ENCODE results near the gene ARID1B. TPM values are rescaled to one million over a fixed set of nuclear protein-coding genes. Genes with fewer than 3 reads are reported as not detected.

ARID1B gene
- total RNA-seq, 1 donor from 2014 or later: 49.2 TPM

DNA sequence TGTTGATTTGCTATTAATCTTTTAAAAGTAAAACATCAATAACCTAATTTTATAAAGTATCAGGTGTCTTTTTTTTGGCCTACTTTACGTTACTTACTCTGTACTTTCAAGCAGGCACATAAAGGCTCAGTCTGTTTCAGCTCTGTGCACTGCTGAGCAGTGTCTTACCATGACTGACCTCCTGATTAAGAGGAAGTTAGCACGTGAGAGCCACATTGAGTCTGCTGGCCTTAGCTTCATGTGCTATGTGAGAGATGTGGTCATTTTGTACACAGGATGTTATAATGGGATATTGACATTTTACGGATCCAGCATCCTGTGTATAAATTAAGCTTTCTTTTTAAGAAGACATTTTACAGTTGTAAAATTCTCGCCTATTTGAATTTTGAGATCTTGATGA, 31.9 kb downstream of the ARID1B start:
- peak; percentile 83 for ATAC-seq (ENCODE audit: poor library complexity)
- intact Hi-C loops (cut with DNase I): no loop called here
- no peak for DNase-seq

DNA sequence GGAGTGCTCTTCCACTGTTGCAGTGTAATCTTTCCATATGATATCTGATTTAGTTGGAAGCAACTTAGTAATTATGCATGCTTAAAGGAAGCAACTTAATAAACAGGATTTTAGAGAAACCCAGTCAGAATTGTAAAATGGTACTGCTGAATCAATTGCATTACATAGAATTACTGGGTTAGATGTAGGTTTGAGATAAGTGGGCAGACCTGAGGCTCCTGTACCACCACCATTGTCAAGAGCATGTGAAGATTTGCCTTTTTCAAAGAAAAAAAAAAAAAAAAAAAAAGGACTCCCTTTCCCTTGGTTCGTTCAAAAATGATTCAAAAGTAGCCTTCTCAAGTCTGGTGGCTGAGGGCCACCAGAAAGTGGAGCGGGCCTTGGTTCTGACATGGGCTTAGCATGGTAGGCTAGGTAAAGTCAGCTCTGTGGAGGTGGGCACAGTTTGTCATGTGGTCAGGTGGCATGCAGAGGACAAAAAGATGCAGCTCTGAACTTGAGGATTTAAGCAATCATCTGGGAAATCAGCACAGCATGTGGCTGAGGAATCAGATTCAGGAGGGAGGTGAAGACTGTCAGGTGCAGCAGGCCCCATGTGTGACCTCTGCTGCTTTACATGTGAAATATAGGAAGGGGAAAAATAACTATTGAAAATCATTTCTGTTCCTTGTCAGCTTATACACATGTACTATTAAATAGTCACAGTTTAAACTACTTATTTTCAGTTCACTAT, 32.4 kb downstream of the ARID1B start:
- ATAC-seq (ENCODE audit: poor library complexity) (no peak), DNase-seq (no peak)
- intact Hi-C loops (cut with DNase I): no loop called here

DNA sequence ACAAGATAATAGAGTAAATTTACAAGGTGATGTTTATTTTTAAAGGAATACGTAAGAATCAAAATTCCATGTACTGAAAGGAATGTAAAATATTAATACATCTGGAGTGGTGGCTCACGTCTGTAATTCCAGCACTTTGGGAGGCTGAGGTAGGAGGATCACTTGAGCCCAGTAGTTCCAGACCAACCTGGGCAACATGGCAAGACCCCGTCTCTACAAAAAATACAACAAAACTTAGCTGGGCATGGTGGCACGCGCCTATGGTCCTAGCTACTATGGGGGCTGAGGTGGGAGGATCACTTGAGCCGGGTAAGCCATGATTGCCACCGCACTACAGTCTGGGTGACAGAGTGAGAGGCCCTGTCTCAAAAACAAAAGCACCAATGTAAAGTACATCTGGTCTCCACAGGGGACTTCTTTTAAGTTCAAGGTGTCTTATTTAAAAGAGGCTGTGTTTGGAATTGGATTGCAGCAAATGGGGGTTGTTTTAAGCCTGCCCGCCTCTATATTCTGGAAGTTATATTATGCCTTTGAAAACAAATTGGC, 36.9 kb downstream of the ARID1B start:
- intact Hi-C loops (cut with DNase I): no loop called here
- no peak for ATAC-seq (ENCODE audit: poor library complexity)
- DNase-seq: no peak

DNA sequence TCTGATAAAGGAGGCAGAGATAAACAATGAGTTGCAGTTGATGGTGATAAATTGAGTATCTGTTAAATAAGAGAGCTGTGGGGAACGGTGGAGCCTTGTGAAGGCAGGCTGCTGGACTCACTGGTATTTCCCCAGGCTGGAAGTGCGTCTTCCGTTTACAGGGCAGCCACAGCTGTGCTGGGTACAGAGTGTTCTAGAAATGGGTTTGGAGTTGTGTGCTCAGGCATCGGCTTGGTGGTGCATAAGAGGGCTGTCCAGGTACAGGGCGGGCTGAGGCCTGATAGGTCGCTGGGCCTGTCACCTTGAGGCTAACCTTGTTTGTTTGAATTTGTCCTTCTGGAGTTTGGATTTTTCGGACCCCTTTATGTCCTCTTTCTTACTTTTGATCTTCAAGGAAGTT, 39.3 kb downstream of the ARID1B start:
- intact Hi-C loops (cut with DNase I): no loop called here
- ATAC-seq (ENCODE audit: poor library complexity) (peak; percentile 82), DNase-seq (peak; percentile 55)

DNA sequence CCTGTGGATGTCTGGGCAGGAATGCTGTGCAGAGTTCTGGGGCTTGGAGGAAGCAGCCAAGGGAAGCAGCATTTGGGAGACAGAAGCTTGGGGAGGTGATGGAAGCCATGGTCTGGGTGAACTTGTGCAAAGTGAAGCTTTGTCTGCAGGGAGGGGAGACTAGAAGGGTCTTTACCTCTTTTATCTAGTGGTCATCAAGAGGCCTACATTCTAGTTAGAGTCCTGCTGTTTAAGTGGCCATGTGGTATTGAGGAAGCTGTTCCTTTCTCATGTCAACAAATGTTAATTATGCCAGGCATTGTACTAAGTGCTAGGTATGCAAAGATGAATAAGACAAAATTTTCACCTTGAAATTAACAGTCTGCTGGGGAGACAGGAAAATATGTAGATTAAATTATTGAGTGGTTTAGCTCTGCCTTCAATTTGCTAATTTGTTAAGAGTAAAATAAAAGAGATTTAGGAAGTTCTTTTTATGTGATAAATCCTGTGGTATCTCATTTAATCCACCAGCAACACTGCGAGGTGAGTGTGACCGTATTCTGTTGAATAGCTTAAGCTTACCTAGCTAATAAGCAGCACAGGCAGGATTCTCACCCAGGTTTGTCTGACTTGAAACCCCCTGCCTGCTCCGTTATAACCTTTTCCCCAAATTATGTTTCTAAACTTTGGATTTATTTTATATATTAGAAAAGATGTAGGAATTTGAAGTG, 43.1 kb downstream of the ARID1B start:
- intact Hi-C loops (cut with DNase I): no loop called here
- no peak for ATAC-seq (ENCODE audit: poor library complexity)
- no peak for DNase-seq

DNA sequence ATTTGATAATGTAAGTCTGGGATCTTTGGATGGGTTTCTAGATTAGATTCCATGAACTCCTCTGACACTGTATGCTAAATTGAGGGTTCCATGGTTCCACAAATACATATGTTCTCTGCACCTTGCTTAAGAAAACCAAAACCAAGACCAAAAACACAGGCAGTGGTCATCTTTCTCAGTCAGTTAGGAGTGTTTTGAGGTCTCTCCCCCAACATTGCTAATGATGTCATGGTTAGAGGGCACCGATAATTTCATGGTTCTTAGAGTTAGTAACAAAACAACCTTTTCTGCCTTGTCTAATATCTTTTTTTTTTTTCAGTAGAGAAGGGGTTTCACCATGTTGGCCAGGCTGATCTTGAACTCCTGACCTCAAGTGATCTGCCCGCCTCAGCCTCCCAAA, 44.5 kb downstream of the ARID1B start:
- DNase-seq: no peak
- ATAC-seq (ENCODE audit: poor library complexity): no peak
- intact Hi-C loops (cut with DNase I): no loop called here

DNA sequence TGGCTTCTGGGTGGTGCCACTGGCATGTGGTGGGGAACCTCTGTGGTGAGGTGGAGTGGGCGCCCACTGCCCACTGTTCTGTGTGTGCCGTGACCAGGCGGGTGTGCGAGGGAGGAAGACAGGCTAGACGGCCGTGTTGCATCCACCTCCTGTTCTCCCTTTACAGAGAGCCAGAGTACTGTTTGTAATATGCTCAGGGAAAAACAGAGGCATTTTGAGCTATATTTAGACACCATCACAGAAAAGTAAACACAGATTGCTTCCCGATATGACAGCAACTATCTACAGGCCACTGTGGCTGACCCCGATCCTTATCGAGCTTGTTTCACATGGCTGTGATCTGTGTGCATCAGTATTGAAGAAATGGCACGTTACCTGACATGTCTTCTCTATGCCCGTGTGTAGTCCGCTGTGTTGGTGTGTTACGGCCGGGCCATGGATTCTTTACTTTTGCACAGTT, 45.6 kb downstream of the ARID1B start:
- intact Hi-C loops (cut with DNase I): no loop called here
- ATAC-seq (ENCODE audit: poor library complexity) (peak; percentile 57), DNase-seq (no peak)

DNA sequence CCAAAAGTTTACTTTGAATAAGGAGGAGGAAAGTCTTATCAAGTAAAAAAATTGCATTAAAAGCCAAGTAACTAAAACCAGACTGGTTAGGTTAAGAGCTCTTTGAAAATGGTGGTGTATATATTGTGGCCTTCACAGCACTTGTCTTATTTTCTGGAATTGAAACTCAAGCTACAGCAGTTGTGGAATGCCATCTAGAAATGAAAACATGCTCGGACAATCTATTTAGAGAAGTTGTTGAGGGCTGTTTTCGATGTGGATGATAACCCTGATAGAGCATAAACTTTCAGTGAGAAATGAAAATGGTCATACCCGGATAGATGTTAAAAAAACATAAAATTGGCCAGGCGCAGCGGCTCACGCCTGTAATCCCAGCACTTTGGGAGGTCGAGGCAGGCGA, 47.0 kb downstream of the ARID1B start:
- DNase-seq (no peak), ATAC-seq (ENCODE audit: poor library complexity) (no peak)
- intact Hi-C loops (cut with DNase I): no loop called here

DNA sequence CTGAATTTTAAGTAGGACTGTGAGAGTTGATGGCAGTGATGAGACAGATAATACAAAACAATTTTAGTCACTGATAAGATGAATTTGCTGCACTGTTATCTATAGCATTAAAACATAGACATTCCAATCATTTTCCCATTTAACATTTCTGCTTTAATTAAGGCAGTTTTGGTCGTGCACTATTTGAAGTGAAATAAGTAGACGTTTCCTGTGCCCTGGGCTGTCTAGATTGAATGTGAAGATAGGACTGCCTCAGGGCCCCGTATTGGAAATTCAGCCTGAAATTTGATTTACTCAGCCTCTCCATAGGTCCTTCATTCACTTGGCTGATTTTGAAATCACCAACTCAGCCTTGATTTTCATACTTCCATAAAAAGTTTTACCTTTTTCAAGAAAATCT, 48.3 kb downstream of the ARID1B start:
- DNase-seq (no peak), ATAC-seq (ENCODE audit: poor library complexity) (no peak)
- intact Hi-C loops (cut with DNase I): no loop called here

DNA sequence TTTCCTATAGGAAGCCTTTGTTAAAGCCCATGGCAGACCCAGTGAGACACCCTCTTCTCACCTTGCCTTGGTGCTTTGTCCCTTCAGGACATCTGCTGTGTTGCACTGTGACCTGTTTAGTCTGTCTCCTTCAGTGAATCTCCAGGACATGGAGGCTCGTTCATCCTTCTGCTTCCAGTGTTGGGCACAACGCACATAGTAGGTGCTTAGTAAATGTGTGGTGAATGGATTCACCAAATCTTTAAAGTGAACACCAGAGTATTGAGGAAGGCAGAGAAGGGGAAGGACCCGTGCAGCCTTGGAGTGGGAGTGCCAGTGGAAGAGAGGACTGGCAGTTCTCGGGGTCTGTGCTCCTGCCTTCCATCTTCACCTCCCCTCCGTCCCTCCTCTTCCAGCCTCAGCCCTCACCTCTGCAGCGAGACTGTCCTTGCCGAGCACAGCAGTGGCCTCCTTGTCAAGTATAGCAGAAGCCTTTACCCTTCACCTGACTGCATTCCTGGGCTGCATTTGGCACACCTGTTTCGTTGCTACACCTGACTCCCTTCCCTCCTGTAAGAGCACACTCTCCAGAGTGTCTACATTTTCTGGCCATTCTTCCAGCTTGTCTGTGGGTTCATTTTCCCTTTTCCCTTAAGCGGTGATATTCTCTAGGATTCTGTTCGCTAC, 49.2 kb downstream of the ARID1B start:
- ATAC-seq (ENCODE audit: poor library complexity): no peak
- no peak for DNase-seq
- intact Hi-C loops (cut with DNase I): no loop called here

DNA sequence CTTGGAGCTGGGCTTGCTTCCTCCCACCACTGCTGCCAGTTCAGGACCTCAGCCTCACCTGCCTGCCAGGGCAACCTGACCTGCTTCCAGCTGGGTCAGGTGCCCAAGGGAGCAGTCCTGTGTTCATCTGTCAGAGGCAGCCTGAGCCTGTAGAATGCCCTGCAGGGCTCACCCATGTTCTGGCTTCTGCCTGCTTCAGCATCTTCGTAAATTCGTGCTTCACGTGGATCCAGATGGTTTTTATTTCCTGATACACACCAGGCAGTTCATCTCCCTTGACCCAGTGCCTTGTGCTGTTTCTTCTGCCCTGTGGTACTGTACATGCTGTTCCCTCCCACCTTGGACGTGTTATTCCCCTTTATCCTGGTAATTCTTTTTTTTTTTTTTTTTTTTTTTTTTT, 50.2 kb downstream of the ARID1B start:
- ATAC-seq (ENCODE audit: poor library complexity): peak; percentile 35
- intact Hi-C loops (cut with DNase I): no loop called here
- DNase-seq: no peak

DNA sequence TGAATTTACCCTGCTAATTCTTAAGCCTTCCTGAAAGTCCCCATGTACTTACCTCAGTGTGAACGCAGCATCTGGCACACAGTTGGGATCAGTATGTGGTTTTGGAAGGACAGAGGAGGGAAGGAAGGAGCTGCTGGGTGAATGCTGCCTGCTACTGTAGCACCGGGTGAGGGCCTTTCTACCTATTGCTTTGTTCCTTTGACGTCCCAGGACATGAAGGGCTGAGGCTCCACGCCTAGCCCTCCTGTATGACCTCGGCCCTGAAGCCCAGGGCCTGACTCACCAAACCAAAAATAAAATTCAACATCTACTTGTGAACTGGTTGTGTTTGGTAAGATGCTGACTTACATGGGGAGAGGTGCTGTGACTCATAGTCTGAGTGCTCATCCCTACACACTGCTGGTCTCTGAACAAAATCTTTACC, 51.1 kb downstream of the ARID1B start:
- ATAC-seq (ENCODE audit: poor library complexity) (peak; percentile 65), DNase-seq (peak; percentile 44)
- intact Hi-C loops (cut with DNase I): no loop called here

DNA sequence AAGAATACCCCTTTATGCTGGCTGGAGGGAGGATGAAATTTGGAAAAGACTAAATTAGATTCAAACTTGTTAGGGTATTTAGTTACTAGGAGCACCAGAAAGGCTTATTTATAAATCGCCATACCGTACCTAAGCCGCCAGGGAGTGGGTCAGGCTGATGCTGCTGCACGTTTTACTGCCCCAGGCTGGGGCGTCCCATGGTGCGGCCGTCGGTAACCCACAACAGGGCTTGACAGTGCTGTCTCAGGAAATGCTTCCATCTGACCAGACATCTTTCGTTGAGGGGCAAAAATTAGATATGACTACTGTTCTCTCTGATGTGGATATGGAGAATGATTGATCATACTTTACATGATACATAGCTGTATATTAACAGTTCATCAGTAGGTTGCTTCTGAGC, 52.9 kb downstream of the ARID1B start:
- DNase-seq (no peak), ATAC-seq (ENCODE audit: poor library complexity) (no peak)
- intact Hi-C loops (cut with DNase I): no loop called here

DNA sequence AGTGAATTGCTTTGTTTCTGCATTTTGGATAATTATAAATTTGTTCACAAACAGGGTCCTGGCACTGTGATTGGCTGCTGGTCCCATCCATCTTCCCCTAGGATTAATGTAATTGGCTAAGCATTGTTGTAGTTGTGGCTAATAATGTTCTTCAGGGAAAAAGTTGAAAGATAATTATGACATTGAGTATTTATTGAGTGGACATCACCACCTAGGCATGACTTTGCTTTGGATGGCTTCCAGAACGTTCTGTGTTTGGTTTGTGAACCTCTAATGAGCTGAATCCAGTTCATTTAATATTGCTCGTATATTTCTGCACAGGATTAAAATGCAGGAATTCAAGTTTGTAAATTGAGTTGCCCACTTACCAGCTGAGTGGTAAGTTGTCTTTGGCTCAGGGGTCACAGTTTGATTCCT, 55.1 kb downstream of the ARID1B start:
- peak; percentile 43 for ATAC-seq (ENCODE audit: poor library complexity)
- peak; percentile 36 for DNase-seq

DNA sequence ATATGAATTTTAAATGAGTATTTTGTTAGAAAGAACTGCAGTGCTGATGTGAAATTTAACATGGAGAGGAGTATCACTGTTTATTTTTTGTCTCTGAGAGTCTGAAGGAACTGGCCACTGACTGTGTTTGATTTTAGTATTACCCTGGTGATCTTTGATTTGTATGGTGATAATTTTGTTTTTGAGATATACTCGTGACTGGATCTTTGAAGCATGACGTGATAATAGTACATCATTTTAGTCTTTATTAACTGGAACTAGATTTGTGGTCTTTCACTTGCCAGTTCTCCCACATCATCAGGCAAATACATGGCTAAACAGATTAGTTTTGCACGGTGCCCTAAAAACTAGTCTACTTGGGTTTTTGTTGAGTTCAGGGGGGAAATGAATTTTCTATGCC, 55.5 kb downstream of the ARID1B start:
- DNase-seq (no peak), ATAC-seq (ENCODE audit: poor library complexity) (no peak)
- intact Hi-C loops (cut with DNase I): no loop called here

More for the DNA sequence above, 55.1 kb downstream of the ARID1B start:
- intact Hi-C loops (cut with DNase I): no loop called here

DNA sequence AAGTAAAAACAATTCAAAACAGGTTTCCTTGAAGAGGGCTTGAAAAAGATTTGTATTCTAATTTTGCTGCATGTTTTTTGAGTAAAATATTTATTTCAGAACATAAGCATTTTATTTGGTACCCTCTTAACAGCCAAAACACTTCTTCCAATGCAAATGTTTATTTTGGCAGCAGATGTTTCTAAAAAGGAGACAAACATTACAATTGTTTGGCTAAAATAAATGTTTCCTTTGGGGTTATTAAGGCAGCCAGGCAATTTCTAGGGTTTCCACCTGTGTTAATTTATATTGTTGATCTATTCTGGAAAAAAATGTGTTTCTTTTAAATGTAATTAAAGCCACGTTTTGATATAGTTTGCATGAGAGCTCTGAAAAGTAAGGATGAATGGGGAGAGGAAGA, 56.6 kb downstream of the ARID1B start:
- no peak for DNase-seq
- ATAC-seq (ENCODE audit: poor library complexity): no peak
- intact Hi-C loops (cut with DNase I): no loop called here

DNA sequence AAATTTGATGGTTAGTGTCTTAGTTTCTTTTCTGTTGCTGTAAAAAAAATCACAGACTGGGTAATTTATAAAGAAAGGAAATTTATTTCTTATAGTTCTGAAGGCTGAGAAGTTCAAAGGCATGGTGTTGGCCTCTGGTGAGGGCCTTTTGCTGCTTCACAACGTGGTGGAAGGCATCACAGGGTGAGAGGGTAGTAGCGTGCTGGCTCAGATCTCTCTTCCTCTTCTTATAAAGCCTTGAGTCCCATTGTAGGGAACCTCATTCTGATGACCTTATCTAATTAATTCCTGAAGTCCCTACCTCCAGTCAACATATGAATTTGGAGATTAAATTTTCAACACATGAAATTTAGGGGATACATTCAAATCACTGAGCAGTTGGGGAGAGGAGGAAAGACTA, 62.0 kb downstream of the ARID1B start:
- intact Hi-C loops (cut with DNase I): no loop called here
- ATAC-seq (ENCODE audit: poor library complexity): no peak
- no peak for DNase-seq

DNA sequence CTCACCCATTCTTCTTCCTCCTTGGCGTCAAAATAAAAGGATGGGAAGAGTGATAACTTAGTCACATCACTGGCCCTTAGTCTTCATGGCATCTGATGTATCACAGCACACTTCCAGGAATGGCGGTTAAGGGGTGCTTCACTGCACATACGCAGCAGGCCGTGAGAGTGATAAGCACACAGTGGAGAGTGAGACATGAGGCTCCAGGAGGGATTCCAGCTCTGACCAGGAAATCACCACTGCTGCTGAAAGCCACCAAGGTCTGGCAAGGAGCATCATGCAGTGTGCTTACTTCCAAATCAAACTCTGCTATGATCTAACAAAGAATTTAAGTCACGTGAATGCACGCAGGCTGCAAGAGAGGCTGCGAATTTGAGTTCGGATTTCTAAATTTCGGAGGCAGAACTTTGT, 62.4 kb downstream of the ARID1B start:
- peak; percentile 88 for ATAC-seq (ENCODE audit: poor library complexity)
- peak; percentile 42 for DNase-seq
- intact Hi-C loops (cut with DNase I): no loop called here

DNA sequence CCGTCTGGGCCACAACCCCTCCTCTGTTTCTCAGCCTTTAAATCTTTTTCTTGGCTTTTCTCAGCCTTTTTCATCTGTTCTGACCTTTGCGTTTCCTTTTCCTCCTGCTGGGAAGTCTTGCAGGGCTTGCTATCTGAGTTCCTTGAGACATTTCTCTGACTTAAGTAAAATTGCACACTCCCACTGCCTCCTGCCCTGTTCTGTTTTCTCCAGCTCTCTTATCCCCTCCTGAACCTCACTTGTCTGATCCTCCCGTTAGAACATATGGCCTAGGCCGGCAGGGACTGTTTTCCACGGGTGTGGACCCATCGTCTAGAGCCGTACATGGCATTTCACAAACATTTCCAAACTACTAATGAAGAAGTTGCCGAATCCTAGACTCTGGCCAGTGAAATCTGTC, 63.0 kb downstream of the ARID1B start:
- no peak for DNase-seq
- intact Hi-C loops (cut with DNase I): no loop called here
- ATAC-seq (ENCODE audit: poor library complexity): peak; percentile 50

DNA sequence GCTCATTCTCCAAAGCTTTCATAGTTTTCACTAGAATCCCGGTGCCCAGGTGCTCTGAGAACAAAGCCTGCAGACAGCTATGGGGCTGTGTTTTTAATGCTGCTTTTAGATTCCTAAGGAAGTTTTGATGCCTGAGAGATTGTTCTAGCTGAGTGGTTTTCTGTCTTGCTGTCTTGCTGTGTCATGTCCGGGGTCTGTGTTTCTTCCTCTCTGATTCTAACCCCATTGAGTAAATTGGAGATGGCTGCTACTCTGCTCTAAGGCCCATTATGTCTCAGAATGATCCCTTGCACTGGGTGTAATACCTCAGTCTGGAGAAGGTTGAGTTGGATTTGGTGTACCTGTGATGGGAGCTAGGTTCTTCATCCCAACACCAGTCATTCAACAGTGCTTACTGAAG, 63.4 kb downstream of the ARID1B start:
- no peak for ATAC-seq (ENCODE audit: poor library complexity)
- intact Hi-C loops (cut with DNase I): no loop called here

More for the DNA sequence above, 63.4 kb downstream of the ARID1B start:
- no peak for DNase-seq

Measured in Right ventricle myocardium superior (tissue), 1 donor.